K562 (cell line): ENCODE results near the gene SH3TC1. TPM values are rescaled to one million over a fixed set of nuclear protein-coding genes. Genes with fewer than 3 reads are reported as not detected.

Source experiments
- BACH1 ChIP-seq: fragments of 200-800 bp; sonication (Bioruptor generic); IDR thresholded peaks from 2 replicates; pipeline ENCODE4 v1.6.1; 2016; ENCODE audit warnings: missing genetic modification characterization, missing compliant biosample characterization
- CBFA2T2 ChIP-seq: fragments of 450-650 bp; conservative IDR thresholded peaks from 2 replicates; pipeline ENCODE4 v1.6.1; 2017; ENCODE audit warnings: mild to moderate bottlenecking
- polyA plus RNA-seq, 8 experiments: library from polyadenylated mRNA; depleted of rRNA in 4 of 8; stranded (reverse) in 5 of 8; unstranded in 3 of 8; fragments of >200 nt; fragmentation: Nextera tagmentation in 2 of 8; fragmentation: Illumina TruSeq in 1 of 8; extraction: Ambion mirVana in 2 of 8; extraction: Trizol in 1 of 8; gene quantifications; 2 replicates each; pipeline versions ENCODE4 v1.2.1 to v1.2.3, GENCODE V29; 2011 to 2014; ENCODE audit warnings: inconsistent platforms in 1 of 8, missing spikeins in 1 of 8
- total RNA-seq, 7 experiments: library from RNA; depleted of rRNA in 6 of 7; stranded (reverse); fragments of >200 nt in 6 of 7; fragmentation: Illumina TruSeq in 2 of 7; extraction: Trizol in 2 of 7; gene quantifications; 2 replicates each; pipeline versions ENCODE4 v1.2.1 to v1.2.3, GENCODE V29; 2011 to 2021; ENCODE audit warnings: low replicate concordance in 1 of 7
- TF ChIP-seq, protein P1 (sequence below): fragments of 450-650 bp; IDR thresholded peaks from 2 replicates; pipeline ENCODE4 v1.6.1; 2016; ENCODE audit warnings: mild to moderate bottlenecking, moderate library complexity

Gene SH3TC1
- total and polyA plus RNA-seq, 9 of the 15 experiments (the other 6 are each of a cell fraction or from before 2014, with no cell fraction given) = 0.04 to 2.1 (median 0.48) TPM; not detected in 1

DNA sequence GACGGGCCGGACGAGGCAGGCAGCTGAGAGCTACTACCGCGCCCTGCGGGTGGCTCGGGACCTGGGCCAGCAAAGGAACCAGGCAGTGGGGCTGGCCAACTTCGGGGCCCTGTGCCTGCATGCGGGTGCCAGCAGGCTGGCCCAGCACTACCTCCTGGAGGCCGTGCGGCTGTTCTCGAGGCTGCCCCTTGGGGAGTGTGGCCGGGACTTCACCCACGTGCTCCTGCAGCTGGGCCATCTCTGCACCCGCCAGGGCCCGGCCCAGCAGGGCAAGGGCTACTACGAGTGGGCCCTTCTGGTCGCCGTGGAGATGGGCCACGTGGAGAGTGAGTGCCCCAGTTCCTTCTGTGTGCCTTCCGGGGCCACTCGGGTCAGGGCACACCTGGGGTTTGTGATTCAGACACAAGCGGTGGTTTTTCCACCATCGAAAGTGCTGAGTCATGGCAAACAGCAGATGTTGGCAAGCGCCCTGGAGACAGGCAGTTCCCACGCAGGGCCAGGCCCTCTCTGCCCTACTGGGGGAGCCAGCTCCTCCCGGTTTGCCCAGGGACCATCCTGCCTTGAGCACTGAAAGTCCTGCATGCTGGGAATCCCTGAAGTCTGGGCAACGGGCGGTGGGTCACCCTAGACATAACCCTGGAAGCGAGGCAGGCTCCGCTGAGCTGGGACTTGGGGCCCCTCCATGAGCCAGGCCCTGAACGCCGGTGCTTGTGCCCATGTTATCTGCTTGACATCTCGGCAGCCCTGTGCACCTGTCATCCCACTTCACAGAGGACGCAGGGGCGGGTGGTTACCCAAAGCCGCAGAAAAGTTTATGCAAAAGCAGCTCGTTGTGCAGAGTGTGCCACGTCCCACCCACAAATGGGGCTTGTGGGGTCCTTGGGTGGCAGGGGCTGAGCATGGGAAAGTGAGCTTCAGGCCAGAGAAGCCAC is 29.5 kb downstream of the SH3TC1 start (continued):
- TF ChIP-seq, protein P1, sequence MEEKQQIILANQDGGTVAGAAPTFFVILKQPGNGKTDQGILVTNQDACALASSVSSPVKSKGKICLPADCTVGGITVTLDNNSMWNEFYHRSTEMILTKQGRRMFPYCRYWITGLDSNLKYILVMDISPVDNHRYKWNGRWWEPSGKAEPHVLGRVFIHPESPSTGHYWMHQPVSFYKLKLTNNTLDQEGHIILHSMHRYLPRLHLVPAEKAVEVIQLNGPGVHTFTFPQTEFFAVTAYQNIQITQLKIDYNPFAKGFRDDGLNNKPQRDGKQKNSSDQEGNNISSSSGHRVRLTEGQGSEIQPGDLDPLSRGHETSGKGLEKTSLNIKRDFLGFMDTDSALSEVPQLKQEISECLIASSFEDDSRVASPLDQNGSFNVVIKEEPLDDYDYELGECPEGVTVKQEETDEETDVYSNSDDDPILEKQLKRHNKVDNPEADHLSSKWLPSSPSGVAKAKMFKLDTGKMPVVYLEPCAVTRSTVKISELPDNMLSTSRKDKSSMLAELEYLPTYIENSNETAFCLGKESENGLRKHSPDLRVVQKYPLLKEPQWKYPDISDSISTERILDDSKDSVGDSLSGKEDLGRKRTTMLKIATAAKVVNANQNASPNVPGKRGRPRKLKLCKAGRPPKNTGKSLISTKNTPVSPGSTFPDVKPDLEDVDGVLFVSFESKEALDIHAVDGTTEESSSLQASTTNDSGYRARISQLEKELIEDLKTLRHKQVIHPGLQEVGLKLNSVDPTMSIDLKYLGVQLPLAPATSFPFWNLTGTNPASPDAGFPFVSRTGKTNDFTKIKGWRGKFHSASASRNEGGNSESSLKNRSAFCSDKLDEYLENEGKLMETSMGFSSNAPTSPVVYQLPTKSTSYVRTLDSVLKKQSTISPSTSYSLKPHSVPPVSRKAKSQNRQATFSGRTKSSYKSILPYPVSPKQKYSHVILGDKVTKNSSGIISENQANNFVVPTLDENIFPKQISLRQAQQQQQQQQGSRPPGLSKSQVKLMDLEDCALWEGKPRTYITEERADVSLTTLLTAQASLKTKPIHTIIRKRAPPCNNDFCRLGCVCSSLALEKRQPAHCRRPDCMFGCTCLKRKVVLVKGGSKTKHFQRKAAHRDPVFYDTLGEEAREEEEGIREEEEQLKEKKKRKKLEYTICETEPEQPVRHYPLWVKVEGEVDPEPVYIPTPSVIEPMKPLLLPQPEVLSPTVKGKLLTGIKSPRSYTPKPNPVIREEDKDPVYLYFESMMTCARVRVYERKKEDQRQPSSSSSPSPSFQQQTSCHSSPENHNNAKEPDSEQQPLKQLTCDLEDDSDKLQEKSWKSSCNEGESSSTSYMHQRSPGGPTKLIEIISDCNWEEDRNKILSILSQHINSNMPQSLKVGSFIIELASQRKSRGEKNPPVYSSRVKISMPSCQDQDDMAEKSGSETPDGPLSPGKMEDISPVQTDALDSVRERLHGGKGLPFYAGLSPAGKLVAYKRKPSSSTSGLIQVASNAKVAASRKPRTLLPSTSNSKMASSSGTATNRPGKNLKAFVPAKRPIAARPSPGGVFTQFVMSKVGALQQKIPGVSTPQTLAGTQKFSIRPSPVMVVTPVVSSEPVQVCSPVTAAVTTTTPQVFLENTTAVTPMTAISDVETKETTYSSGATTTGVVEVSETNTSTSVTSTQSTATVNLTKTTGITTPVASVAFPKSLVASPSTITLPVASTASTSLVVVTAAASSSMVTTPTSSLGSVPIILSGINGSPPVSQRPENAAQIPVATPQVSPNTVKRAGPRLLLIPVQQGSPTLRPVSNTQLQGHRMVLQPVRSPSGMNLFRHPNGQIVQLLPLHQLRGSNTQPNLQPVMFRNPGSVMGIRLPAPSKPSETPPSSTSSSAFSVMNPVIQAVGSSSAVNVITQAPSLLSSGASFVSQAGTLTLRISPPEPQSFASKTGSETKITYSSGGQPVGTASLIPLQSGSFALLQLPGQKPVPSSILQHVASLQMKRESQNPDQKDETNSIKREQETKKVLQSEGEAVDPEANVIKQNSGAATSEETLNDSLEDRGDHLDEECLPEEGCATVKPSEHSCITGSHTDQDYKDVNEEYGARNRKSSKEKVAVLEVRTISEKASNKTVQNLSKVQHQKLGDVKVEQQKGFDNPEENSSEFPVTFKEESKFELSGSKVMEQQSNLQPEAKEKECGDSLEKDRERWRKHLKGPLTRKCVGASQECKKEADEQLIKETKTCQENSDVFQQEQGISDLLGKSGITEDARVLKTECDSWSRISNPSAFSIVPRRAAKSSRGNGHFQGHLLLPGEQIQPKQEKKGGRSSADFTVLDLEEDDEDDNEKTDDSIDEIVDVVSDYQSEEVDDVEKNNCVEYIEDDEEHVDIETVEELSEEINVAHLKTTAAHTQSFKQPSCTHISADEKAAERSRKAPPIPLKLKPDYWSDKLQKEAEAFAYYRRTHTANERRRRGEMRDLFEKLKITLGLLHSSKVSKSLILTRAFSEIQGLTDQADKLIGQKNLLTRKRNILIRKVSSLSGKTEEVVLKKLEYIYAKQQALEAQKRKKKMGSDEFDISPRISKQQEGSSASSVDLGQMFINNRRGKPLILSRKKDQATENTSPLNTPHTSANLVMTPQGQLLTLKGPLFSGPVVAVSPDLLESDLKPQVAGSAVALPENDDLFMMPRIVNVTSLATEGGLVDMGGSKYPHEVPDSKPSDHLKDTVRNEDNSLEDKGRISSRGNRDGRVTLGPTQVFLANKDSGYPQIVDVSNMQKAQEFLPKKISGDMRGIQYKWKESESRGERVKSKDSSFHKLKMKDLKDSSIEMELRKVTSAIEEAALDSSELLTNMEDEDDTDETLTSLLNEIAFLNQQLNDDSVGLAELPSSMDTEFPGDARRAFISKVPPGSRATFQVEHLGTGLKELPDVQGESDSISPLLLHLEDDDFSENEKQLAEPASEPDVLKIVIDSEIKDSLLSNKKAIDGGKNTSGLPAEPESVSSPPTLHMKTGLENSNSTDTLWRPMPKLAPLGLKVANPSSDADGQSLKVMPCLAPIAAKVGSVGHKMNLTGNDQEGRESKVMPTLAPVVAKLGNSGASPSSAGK = peak; percentile 67
- TF ChIP-seq CBFA2T2 (peak; percentile 58), BACH1 (peak; percentile 96)
